SK-N-SH (cell line): ENCODE measurements around the gene MSH6.

Experiments
- EP300 ChIP-seq, 2 experiments: IDR thresholded peaks; 2 replicates each; pipeline versions ENCODE4 v1.4.0 to v1.6.1; 2012; ENCODE audit warnings: borderline replicate concordance in 1 of 2, low read depth in 1 of 2, low read length in 1 of 2
- EZH2phosphoT487 ChIP-seq: fragments of 200-600 bp; sonication (generic); IDR thresholded peaks from 2 replicates; pipeline ENCODE4 v1.6.1; 2017; ENCODE audit warnings: low read depth, mixed run types, mild to moderate bottlenecking, antibody characterized with exemption, moderate library complexity, borderline replicate concordance
- JUND ChIP-seq: IDR thresholded peaks from 2 replicates; pipeline ENCODE4 v1.4.0; 2012
- MXI1 ChIP-seq: IDR thresholded peaks from 2 replicates; pipeline ENCODE4 v1.6.1; 2012; ENCODE audit warnings: mild to moderate bottlenecking, low read depth, low read length, improper control_type of control experiment
- POLR2AphosphoS5 ChIP-seq: IDR thresholded peaks from 2 replicates; pipeline ENCODE4 v1.6.1; 2012; ENCODE audit warnings: low read depth, low read length
- RAD21 ChIP-seq: IDR thresholded peaks from 2 replicates; pipeline ENCODE4 v1.6.1; 2012; ENCODE audit warnings: mild to moderate bottlenecking, low read length
- RCOR1 ChIP-seq: fragments of 150-350 bp; IDR thresholded peaks from 2 replicates; pipeline ENCODE4 v1.6.1; 2017; ENCODE audit warnings: antibody characterized with exemption, low read length
- RFX5 ChIP-seq: IDR thresholded peaks from 2 replicates; pipeline ENCODE4 v1.6.1; 2012; ENCODE audit warnings: mild to moderate bottlenecking, improper control_type of control experiment, low read length
- SIN3A ChIP-seq: IDR thresholded peaks from 2 replicates; pipeline ENCODE4 v1.6.1; 2012; ENCODE audit warnings: low read depth, mild to moderate bottlenecking, low read length, moderate library complexity, borderline replicate concordance
- TCF12 ChIP-seq: IDR thresholded peaks from 2 replicates; pipeline ENCODE4 v1.4.0; 2012
- TF ChIP-seq, protein P1 (sequence below): fragments of 200-600 bp; sonication (generic); IDR thresholded peaks from 2 replicates; pipeline ENCODE4 v1.6.1; 2017; ENCODE audit warnings: antibody characterized with exemption, mild to moderate bottlenecking, moderate library complexity
- TF ChIP-seq, protein P2 (sequence below): fragments of 150-350 bp; IDR thresholded peaks from 2 replicates; pipeline ENCODE4 v1.6.1; 2016; ENCODE audit warnings: mild to moderate bottlenecking, low read depth, low read length
- TF ChIP-seq, protein P3 (sequence below): IDR thresholded peaks from 2 replicates; pipeline ENCODE4 v1.4.0; 2012; ENCODE audit warnings: low read depth
- TF ChIP-seq, protein P4 (sequence below): IDR thresholded peaks from 2 replicates; pipeline ENCODE4 v1.4.0; 2012; ENCODE audit warnings: low read depth, borderline replicate concordance

DNA sequence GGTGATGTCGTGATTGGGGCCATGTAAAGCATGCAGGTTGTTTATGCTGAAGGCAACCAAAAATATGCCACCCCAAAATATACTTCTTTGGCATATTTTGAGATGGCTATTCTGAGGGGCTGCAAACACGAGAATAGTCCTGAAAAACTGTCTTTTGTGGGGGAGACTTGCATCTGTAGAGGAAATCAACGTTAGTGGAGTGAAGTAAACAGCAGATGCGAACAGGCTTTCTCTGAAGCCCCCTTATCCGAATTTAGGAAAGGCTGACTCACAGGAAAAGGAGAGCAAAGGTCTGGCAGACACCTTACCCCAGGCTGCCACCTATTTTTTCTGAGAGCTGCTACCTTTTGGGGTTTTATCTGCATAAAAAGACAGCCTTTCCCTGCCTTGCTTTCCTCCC, 44.6 kb upstream of the MSH6 start:
- TF ChIP-seq RCOR1 (no peak), EZH2phosphoT487 (no peak), EP300 (IDR thresholded peaks at IDR 0.05; ENCODE audit: borderline replicate concordance in 1 of 2, low read depth in 1 of 2, low read length in 1 of 2) (no peak), TCF12 (no peak), SIN3A (no peak), RFX5 (no peak), JUND (no peak), POLR2AphosphoS5 (no peak), MXI1 (no peak), RAD21 (no peak)
- TF ChIP-seq, protein P1, sequence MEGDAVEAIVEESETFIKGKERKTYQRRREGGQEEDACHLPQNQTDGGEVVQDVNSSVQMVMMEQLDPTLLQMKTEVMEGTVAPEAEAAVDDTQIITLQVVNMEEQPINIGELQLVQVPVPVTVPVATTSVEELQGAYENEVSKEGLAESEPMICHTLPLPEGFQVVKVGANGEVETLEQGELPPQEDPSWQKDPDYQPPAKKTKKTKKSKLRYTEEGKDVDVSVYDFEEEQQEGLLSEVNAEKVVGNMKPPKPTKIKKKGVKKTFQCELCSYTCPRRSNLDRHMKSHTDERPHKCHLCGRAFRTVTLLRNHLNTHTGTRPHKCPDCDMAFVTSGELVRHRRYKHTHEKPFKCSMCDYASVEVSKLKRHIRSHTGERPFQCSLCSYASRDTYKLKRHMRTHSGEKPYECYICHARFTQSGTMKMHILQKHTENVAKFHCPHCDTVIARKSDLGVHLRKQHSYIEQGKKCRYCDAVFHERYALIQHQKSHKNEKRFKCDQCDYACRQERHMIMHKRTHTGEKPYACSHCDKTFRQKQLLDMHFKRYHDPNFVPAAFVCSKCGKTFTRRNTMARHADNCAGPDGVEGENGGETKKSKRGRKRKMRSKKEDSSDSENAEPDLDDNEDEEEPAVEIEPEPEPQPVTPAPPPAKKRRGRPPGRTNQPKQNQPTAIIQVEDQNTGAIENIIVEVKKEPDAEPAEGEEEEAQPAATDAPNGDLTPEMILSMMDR = no peak
- TF ChIP-seq, protein P2, sequence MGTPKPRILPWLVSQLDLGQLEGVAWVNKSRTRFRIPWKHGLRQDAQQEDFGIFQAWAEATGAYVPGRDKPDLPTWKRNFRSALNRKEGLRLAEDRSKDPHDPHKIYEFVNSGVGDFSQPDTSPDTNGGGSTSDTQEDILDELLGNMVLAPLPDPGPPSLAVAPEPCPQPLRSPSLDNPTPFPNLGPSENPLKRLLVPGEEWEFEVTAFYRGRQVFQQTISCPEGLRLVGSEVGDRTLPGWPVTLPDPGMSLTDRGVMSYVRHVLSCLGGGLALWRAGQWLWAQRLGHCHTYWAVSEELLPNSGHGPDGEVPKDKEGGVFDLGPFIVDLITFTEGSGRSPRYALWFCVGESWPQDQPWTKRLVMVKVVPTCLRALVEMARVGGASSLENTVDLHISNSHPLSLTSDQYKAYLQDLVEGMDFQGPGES = no peak
- TF ChIP-seq, protein P3, sequence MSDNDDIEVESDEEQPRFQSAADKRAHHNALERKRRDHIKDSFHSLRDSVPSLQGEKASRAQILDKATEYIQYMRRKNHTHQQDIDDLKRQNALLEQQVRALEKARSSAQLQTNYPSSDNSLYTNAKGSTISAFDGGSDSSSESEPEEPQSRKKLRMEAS = no peak
- TF ChIP-seq, protein P4, sequence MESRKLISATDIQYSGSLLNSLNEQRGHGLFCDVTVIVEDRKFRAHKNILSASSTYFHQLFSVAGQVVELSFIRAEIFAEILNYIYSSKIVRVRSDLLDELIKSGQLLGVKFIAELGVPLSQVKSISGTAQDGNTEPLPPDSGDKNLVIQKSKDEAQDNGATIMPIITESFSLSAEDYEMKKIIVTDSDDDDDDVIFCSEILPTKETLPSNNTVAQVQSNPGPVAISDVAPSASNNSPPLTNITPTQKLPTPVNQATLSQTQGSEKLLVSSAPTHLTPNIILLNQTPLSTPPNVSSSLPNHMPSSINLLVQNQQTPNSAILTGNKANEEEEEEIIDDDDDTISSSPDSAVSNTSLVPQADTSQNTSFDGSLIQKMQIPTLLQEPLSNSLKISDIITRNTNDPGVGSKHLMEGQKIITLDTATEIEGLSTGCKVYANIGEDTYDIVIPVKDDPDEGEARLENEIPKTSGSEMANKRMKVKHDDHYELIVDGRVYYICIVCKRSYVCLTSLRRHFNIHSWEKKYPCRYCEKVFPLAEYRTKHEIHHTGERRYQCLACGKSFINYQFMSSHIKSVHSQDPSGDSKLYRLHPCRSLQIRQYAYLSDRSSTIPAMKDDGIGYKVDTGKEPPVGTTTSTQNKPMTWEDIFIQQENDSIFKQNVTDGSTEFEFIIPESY = no peak
